ENCODE results near the gene OR10P1. TPM values are rescaled to one million over a fixed set of nuclear protein-coding genes. Genes with fewer than 3 reads are reported as not detected.
"Not testable (repeated sequence)": the region's sequence is repeated elsewhere in the genome, so short reads cannot be mapped to it uniquely, and the experiment has no call there.

The OR10P1 gene
- total RNA-seq, result not detected
- long read RNA-seq, result 0 reads

GRCh38 chr12:55636853-55637252 lies at the start of gene OR10P1:
Gene OR10P1, plus strand, starts transcription at chr12:55636892. Its CDS starts 0 bp downstream, at chr12:55636892.
- ATAC-seq (no peak), DNase-seq (ENCODE audit: missing footprints) (no peak)
- intact Hi-C loops (cut with DNase I), result no loop called here

GRCh38 chr12:55590152-55590551 lies 46.5 kb upstream of the OR10P1 start:
- ATAC-seq; intact Hi-C loops (cut with DNase I); DNase-seq (ENCODE audit: missing footprints): not testable (repeated sequence)

- intact Hi-C loops (cut with DNase I), result no loop called here
- no peak for ATAC-seq
These were observed 28.7 kb upstream of the OR10P1 start for GRCh38 chr12:55607821-55608594.

GRCh38 chr12:55610598-55610997 lies 26.1 kb upstream of the OR10P1 start:
- no peak for ATAC-seq
- intact Hi-C loops (cut with DNase I), result loop anchor here (10.0 kb wide), 1 partner anchor 616 kb away; no protein-coding TSS in a partner anchor

More at GRCh38 chr12:55607821-55608594, 28.7 kb upstream of the OR10P1 start:
- DNase-seq (ENCODE audit: missing footprints), result no peak

GRCh38 chr12:55612646-55613045 lies 24.0 kb upstream of the OR10P1 start:
- intact Hi-C loops (cut with DNase I), result loop anchor here (10.0 kb wide), 1 partner anchor 618 kb away; no protein-coding TSS in a partner anchor
- no peak for ATAC-seq
- no peak for DNase-seq (ENCODE audit: missing footprints)

More at GRCh38 chr12:55610598-55610997, 26.1 kb upstream of the OR10P1 start:
- DNase-seq (ENCODE audit: missing footprints), result no peak

GRCh38 chr12:55614764-55615163 lies 21.9 kb upstream of the OR10P1 start:
- DNase-seq (ENCODE audit: missing footprints) (no peak), ATAC-seq (no peak)
- intact Hi-C loops (cut with DNase I), result loop anchor here (10.0 kb wide), 1 partner anchor 620 kb away; no protein-coding TSS in a partner anchor

GRCh38 chr12:55619354-55620138 lies 17.1 kb upstream of the OR10P1 start:
- intact Hi-C loops (cut with DNase I), result loop anchor here (1.0 to 10.0 kb wide), 2 partner anchors 430 to 625 kb away; no protein-coding TSS in a partner anchor
- ATAC-seq (peak; percentile 91), DNase-seq (ENCODE audit: missing footprints) (no peak)

- DNase-seq (ENCODE audit: missing footprints) (no peak), ATAC-seq (no peak)
- intact Hi-C loops (cut with DNase I), result no loop called here
These were observed 12.6 kb upstream of the OR10P1 start for GRCh38 chr12:55624056-55624455.

- ATAC-seq, result peak; percentile 38
- intact Hi-C loops (cut with DNase I), result no loop called here
- DNase-seq (ENCODE audit: missing footprints), result no peak
These were observed 10.5 kb upstream of the OR10P1 start for GRCh38 chr12:55626154-55626553.

- intact Hi-C loops (cut with DNase I), result no loop called here
These were observed 7.4 kb upstream of the OR10P1 start for GRCh38 chr12:55629058-55629841.

GRCh38 chr12:55631056-55631455 lies 5.6 kb upstream of the OR10P1 start:
- DNase-seq (ENCODE audit: missing footprints), result no peak
- intact Hi-C loops (cut with DNase I), result no loop called here
- ATAC-seq, result peak; percentile 45

More at GRCh38 chr12:55629058-55629841, 7.4 kb upstream of the OR10P1 start:
- no peak for ATAC-seq
- no peak for DNase-seq (ENCODE audit: missing footprints)

GRCh38 chr12:55631733-55632132 lies 5.0 kb upstream of the OR10P1 start:
- peak; percentile 33 for ATAC-seq
- intact Hi-C loops (cut with DNase I), result no loop called here
- DNase-seq (ENCODE audit: missing footprints), result no peak

GRCh38 chr12:55633151-55633550 lies 3.5 kb upstream of the OR10P1 start:
- ATAC-seq (no peak), DNase-seq (ENCODE audit: missing footprints) (no peak)
- intact Hi-C loops (cut with DNase I), result no loop called here

GRCh38 chr12:55636116-55636655 lies 506 bp upstream of the OR10P1 start:
- DNase-seq (ENCODE audit: missing footprints) (no peak), ATAC-seq (peak; percentile 82)
- intact Hi-C loops (cut with DNase I), result no loop called here

GRCh38 chr12:55637467-55637866 lies 775 bp downstream of the OR10P1 start:
- intact Hi-C loops (cut with DNase I), result no loop called here
- ATAC-seq (no peak), DNase-seq (ENCODE audit: missing footprints) (no peak)

GRCh38 chr12:55641595-55641994 lies 4.9 kb downstream of the OR10P1 start:
- intact Hi-C loops (cut with DNase I), result no loop called here
- no peak for DNase-seq (ENCODE audit: missing footprints)

GRCh38 chr12:55642267-55642666 lies 5.6 kb downstream of the OR10P1 start:
- DNase-seq (ENCODE audit: missing footprints), result no peak
- ATAC-seq, result no peak
- intact Hi-C loops (cut with DNase I), result no loop called here

More at GRCh38 chr12:55641595-55641994, 4.9 kb downstream of the OR10P1 start:
- no peak for ATAC-seq

- ATAC-seq (no peak), DNase-seq (ENCODE audit: missing footprints) (no peak)
- intact Hi-C loops (cut with DNase I), result no loop called here
These were observed 6.0 kb downstream of the OR10P1 start for GRCh38 chr12:55642669-55643068.
